Limb (tissue), 2 donors: Measurements from ENCODE around the gene KIAA0825.

Experiments
- DNase-seq, 2 donors: peaks; one replicate each; pipeline ENCODE4 v3.0.0-alpha.2; 2016; ENCODE audit errors: extremely low spot score in 2 of 2

Gene KIAA0825

DNA sequence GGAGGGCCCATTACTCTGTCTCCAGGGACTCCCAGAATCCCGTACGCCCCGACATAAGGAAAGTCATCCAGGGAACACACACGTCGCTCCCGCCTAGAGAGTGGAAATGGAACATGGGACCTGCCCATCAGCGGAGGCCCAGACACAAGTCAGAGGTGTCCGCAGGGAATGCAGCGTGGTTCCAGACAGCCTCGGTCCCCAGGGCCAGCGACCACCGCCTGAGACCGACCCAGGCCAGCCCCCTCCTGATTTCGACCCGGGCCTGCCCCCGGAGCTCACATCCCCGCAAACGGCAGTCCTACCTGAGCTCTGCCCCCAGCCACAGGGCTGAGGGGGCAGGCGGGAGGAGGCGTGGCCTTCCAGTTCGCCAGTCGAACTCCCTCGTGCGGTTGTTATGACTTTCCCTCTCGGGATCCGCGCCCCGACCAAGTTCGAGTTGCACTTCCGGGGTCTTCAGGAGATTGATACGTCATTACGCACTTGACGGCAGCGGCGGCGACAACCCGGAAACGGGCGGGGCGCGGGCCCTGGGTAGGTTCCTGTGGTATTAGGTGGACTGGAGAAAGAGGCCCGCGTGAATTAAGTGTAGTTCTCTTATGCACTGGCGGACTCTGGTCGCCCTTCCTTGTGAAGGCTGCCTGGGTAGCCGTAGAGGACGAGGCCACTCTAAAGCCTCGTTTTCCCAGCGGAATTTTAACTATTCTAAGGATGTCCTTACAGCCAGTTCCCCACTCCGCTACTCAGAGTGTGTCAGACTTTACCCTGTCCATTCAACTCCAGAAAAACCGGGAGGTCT, 507.0 kb downstream of the KIAA0825 start:
- peak; percentile 93 for DNase-seq

DNA sequence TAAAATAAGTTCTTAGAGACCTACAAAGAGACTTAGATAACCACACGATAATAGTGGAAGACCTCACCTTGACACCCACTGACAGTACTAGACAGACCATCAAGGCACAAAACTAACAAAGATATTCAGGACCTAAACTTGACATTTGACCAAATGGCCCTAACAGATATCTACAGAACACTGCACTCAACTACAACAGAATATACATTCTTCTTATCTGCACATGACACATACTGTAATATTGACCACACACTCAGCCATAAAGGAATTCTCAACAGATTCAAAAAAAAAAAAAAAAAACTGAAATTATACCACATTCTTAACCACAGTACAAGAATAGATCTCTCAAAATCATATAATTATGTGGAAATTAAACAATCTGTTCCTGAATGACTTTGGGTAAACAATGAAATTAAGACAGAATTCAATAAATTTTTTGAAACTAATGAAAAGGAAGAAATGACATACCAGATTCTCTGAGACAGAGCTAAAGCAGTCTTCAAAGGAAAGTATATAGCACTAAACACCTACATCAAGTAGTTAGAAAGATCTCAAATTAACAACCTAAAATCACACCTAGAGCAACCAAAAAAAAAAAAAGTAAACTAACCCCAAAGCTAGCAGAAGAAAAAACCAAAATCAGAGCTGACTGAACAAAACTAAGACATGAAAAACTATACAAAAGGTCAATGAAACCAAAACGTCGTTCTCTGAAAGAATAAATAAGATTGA, 514.7 kb downstream of the KIAA0825 start:
- DNase-seq = no peak
